ENCODE measurements around the gene SLC35A1.

SLC35A1 gene

DNA sequence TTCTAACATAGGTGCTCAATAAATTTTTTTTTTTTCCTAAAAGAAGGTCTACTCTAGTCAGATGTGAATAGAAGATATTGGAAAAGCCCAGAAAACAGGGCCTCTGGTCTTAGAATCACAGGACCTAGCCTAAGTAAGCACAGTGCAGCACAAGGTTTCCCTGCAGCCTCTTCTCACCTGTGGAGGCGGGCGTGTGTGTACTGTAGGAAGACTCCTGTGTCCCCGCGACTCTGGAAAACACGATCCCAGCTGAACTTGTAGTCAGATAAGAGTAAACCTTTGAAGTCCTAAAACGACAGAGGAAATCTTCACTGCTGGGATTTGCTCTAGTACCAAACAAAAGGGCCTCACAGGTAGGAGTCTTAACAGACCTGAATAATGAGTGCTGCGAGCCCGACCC lies 45.7 kb downstream of the SLC35A1 start:
- Histone ChIP-seq H2AK5ac (ENCODE audit: low read length, severe bottlenecking) (no peak overlapping the region), H2BK12ac (ENCODE audit: low read length in 2 of 2) (no peak overlapping the region), H2BK15ac (ENCODE audit: low read depth, poor library complexity, severe bottlenecking) (no peak overlapping the region), H2BK5ac (ENCODE audit: low read depth, low read length, poor library complexity, severe bottlenecking) (no peak overlapping the region), H3K14ac (ENCODE audit: low read length in 2 of 2) (no peak overlapping the region), H3K79me1 (replicated peaks; ENCODE audit: low read length, poor library complexity, severe bottlenecking) (peaks cover 8% of the 10 kb centered on the region), H3K23ac (ENCODE audit: low read length in 2 of 2) (no peak overlapping the region), H3K4me1 (ENCODE audit: control insufficient read depth, insufficient read depth, low read depth, low read length) (no peaks in the 10 kb centered on the region), H3K18ac (ENCODE audit: low read depth in 1 of 2, low read length in 2 of 2) (no peak overlapping the region), H4K91ac (ENCODE audit: low read length) (no peak overlapping the region), H3K4ac (ENCODE audit: low read depth in 1 of 2, low read length in 2 of 2) (no peak overlapping the region), H2AFZ (ENCODE audit: low read depth, low read length) (no peak overlapping the region), H4K8ac (ENCODE audit: low read length) (no peak overlapping the region), H3K27ac (ENCODE audit: low read length, poor library complexity, severe bottlenecking) (no peak overlapping the region), H3K9ac (ENCODE audit: low read length) (no peak overlapping the region), H3K4me2 (ENCODE audit: low read length, poor library complexity, severe bottlenecking) (no peak overlapping the region), H3K27me3 (ENCODE audit: control insufficient read depth in 1 of 2, insufficient read depth in 1 of 2, low read length in 2 of 2) (no peaks in the 10 kb centered on the region), H3K9me3 (ENCODE audit: control insufficient read depth, low read length) (no peaks in the 10 kb centered on the region), H3K36me3 (ENCODE audit: control insufficient read depth in 1 of 2, insufficient read depth in 2 of 2, low read depth in 1 of 2, low read length in 2 of 2) (peaks cover 10 to 88% of the 10 kb centered on the region in 2 experiments), H3K4me3 (ENCODE audit: insufficient read depth in 1 of 2, low read depth in 1 of 2, low read length in 2 of 2) (no peak overlapping the region), H2BK120ac (ENCODE audit: low read depth, low read length) (no peak overlapping the region)
- WGBS: 99% methylated on average over 8 of the region's 8 CpGs
- no peak for DNase-seq

DNA sequence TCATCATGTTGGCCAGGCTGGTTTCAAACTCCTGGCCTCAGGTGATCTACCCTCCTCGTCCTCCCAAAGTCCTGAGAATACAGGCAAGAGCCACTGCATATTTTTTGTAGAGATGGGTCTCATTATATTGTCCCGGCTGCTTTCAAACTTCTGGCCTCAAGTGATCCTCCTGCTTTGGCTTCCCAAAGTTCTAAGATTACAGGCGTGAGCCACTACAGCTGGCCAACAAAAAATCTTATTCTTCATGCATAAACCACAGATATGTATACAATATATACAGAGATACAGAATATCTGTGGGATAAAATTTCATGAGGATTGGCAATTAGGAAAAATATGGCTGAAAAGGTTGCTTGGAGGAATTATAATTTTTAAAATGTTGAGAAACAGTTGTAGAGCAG lies 49.9 kb downstream of the SLC35A1 start:
- 92% methylated on average over 2 of the region's 3 CpGs for WGBS
- H3K36me3 ChIP-seq (ENCODE audit: control insufficient read depth in 1 of 2, insufficient read depth in 2 of 2, low read depth in 1 of 2, low read length in 2 of 2): peaks cover 13 to 78% of the 10 kb centered on the region in 2 experiments
- no peak overlapping the region for H3K4me3 ChIP-seq (ENCODE audit: insufficient read depth in 1 of 2, low read depth in 1 of 2, low read length in 2 of 2)

DNA sequence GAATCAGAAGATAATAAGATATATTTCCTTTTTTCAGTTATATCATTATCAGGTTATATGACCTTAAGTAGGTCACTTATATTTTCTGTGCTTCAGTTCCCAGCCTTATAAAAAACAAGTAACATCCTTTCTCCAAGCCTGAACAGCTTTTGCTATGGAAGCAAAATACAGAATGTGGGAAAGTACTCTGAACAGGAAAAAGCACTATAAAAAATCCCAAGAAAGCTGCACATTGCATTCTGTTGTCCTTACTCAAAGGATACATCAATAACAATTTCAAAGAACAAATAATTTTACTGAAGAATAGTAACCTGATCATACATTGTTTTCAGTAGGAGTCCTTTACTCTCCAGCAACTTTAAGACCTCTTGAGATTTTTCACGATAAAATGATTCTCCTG lies 56.4 kb downstream of the SLC35A1 start:
- Histone ChIP-seq H3K18ac (ENCODE audit: low read depth in 1 of 2, low read length in 2 of 2) (no peak overlapping the region), H3K9ac (ENCODE audit: low read length) (no peak overlapping the region), H3K36me3 (ENCODE audit: control insufficient read depth in 1 of 2, insufficient read depth in 2 of 2, low read depth in 1 of 2, low read length in 2 of 2) (peaks cover 11 to 86% of the 10 kb centered on the region in 2 experiments), H2BK120ac (ENCODE audit: low read depth, low read length) (no peak overlapping the region), H2AK5ac (ENCODE audit: low read length, severe bottlenecking) (no peak overlapping the region), H2AFZ (ENCODE audit: low read depth, low read length) (no peak overlapping the region), H3K27me3 (ENCODE audit: control insufficient read depth in 1 of 2, insufficient read depth in 1 of 2, low read length in 2 of 2) (no peaks in the 10 kb centered on the region), H4K8ac (ENCODE audit: low read length) (no peak overlapping the region), H3K14ac (ENCODE audit: low read length in 2 of 2) (no peak overlapping the region), H3K9me3 (ENCODE audit: control insufficient read depth, low read length) (no peaks in the 10 kb centered on the region), H3K79me1 (replicated peaks; ENCODE audit: low read length, poor library complexity, severe bottlenecking) (peaks cover 9% of the 10 kb centered on the region), H3K4me3 (ENCODE audit: insufficient read depth in 1 of 2, low read depth in 1 of 2, low read length in 2 of 2) (no peak overlapping the region), H3K23ac (ENCODE audit: low read length in 2 of 2) (no peak overlapping the region), H3K4me1 (ENCODE audit: control insufficient read depth, insufficient read depth, low read depth, low read length) (peaks cover 1% of the 10 kb centered on the region), H3K27ac (ENCODE audit: low read length, poor library complexity, severe bottlenecking) (no peak overlapping the region), H2BK12ac (ENCODE audit: low read length in 2 of 2) (no peak overlapping the region), H2BK5ac (ENCODE audit: low read depth, low read length, poor library complexity, severe bottlenecking) (no peak overlapping the region), H3K4ac (ENCODE audit: low read depth in 1 of 2, low read length in 2 of 2) (no peak overlapping the region), H2BK15ac (ENCODE audit: low read depth, poor library complexity, severe bottlenecking) (no peak overlapping the region), H4K91ac (ENCODE audit: low read length) (no peak overlapping the region), H3K4me2 (ENCODE audit: low read length, poor library complexity, severe bottlenecking) (no peak overlapping the region)
- DNase-seq: no peak
- 95% methylated on average over 1 of the region's 1 CpG for WGBS

More for the DNA sequence above, 49.9 kb downstream of the SLC35A1 start:
- H3K4me1 ChIP-seq (ENCODE audit: control insufficient read depth, insufficient read depth, low read depth, low read length): peaks cover under 1% of the 10 kb centered on the region
- no peak overlapping the region for H3K23ac ChIP-seq (ENCODE audit: low read length in 2 of 2)
- no peak overlapping the region for H2BK5ac ChIP-seq (ENCODE audit: low read depth, low read length, poor library complexity, severe bottlenecking)
- H4K8ac ChIP-seq (ENCODE audit: low read length): no peak overlapping the region
- no peak overlapping the region for H2BK12ac ChIP-seq (ENCODE audit: low read length in 2 of 2)
- H2AFZ ChIP-seq (ENCODE audit: low read depth, low read length): no peak overlapping the region
- no peak overlapping the region for H3K9ac ChIP-seq (ENCODE audit: low read length)
- H3K18ac ChIP-seq (ENCODE audit: low read depth in 1 of 2, low read length in 2 of 2): no peak overlapping the region
- H3K27me3 ChIP-seq (ENCODE audit: control insufficient read depth in 1 of 2, insufficient read depth in 1 of 2, low read length in 2 of 2): no peaks in the 10 kb centered on the region
- peaks cover 11% of the 10 kb centered on the region for H3K79me1 ChIP-seq (replicated peaks; ENCODE audit: low read length, poor library complexity, severe bottlenecking)
- no peak overlapping the region for H3K4ac ChIP-seq (ENCODE audit: low read depth in 1 of 2, low read length in 2 of 2)
- H2BK120ac ChIP-seq (ENCODE audit: low read depth, low read length): no peak overlapping the region
- no peak overlapping the region for H4K91ac ChIP-seq (ENCODE audit: low read length)
- no peak overlapping the region for H2AK5ac ChIP-seq (ENCODE audit: low read length, severe bottlenecking)
- DNase-seq: no peak
- H3K14ac ChIP-seq (ENCODE audit: low read length in 2 of 2): no peak overlapping the region
- no peak overlapping the region for H3K4me2 ChIP-seq (ENCODE audit: low read length, poor library complexity, severe bottlenecking)
- H3K9me3 ChIP-seq (ENCODE audit: control insufficient read depth, low read length): no peaks in the 10 kb centered on the region
- no peak overlapping the region for H2BK15ac ChIP-seq (ENCODE audit: low read depth, poor library complexity, severe bottlenecking)
- no peak overlapping the region for H3K27ac ChIP-seq (ENCODE audit: low read length, poor library complexity, severe bottlenecking)

GRCh38 chr6:87534377-87535047 lies 61.7 kb downstream of the SLC35A1 start:
- H3K79me1 ChIP-seq (replicated peaks; ENCODE audit: low read length, poor library complexity, severe bottlenecking): peaks cover 22% of the 10 kb centered on the region
- no peak overlapping the region for H3K9ac ChIP-seq (ENCODE audit: low read length)
- no peak overlapping the region for H2AFZ ChIP-seq (ENCODE audit: low read depth, low read length)
- no peak overlapping the region for H2BK15ac ChIP-seq (ENCODE audit: low read depth, poor library complexity, severe bottlenecking)
- no peak overlapping the region for H3K14ac ChIP-seq (ENCODE audit: low read length in 2 of 2)
- H4K8ac ChIP-seq (ENCODE audit: low read length): no peak overlapping the region
- no peak overlapping the region for H3K18ac ChIP-seq (ENCODE audit: low read depth in 1 of 2, low read length in 2 of 2)
- H3K9me3 ChIP-seq (ENCODE audit: control insufficient read depth, low read length): peaks cover 4% of the 10 kb centered on the region
- 92% methylated on average over 2 of the region's 2 CpGs for WGBS
- no peak overlapping the region for H3K4me3 ChIP-seq (ENCODE audit: insufficient read depth in 1 of 2, low read depth in 1 of 2, low read length in 2 of 2)
- no peaks in the 10 kb centered on the region for H3K27me3 ChIP-seq (ENCODE audit: control insufficient read depth in 1 of 2, insufficient read depth in 1 of 2, low read length in 2 of 2)
- no peak overlapping the region for H4K91ac ChIP-seq (ENCODE audit: low read length)
- no peak overlapping the region for H3K27ac ChIP-seq (ENCODE audit: low read length, poor library complexity, severe bottlenecking)
- H3K4me2 ChIP-seq (ENCODE audit: low read length, poor library complexity, severe bottlenecking): no peak overlapping the region
- peaks cover 9 to 85% of the 10 kb centered on the region in 2 experiments for H3K36me3 ChIP-seq (ENCODE audit: control insufficient read depth in 1 of 2, insufficient read depth in 2 of 2, low read depth in 1 of 2, low read length in 2 of 2)
- H3K4me1 ChIP-seq (ENCODE audit: control insufficient read depth, insufficient read depth, low read depth, low read length): peaks cover 2% of the 10 kb centered on the region
- no peak overlapping the region for H2BK120ac ChIP-seq (ENCODE audit: low read depth, low read length)
- DNase-seq: no peak
- H2BK5ac ChIP-seq (ENCODE audit: low read depth, low read length, poor library complexity, severe bottlenecking): no peak overlapping the region
- no peak overlapping the region for H2BK12ac ChIP-seq (ENCODE audit: low read length in 2 of 2)
- no peak overlapping the region for H3K4ac ChIP-seq (ENCODE audit: low read depth in 1 of 2, low read length in 2 of 2)
- no peak overlapping the region for H2AK5ac ChIP-seq (ENCODE audit: low read length, severe bottlenecking)
- peak overlapping the region in 1 of 2 experiments; percentile 89 for H3K23ac ChIP-seq (ENCODE audit: low read length in 2 of 2)
